Uterine smooth muscle cell (primary cell): ENCODE measurements around the gene DNM1. TPM values are rescaled to one million over a fixed set of nuclear protein-coding genes. Genes with fewer than 3 reads are reported as not detected.

ENCODE experiments used
- total RNA-seq: library from RNA; depleted of rRNA; stranded (reverse); fragments of >200 nt; gene quantifications from 2 replicates; pipeline ENCODE4 v1.2.3, GENCODE V29; 2014

DNM1 gene
- 19.5 and 20.7 TPM in 2 replicates for total RNA-seq

DNA sequence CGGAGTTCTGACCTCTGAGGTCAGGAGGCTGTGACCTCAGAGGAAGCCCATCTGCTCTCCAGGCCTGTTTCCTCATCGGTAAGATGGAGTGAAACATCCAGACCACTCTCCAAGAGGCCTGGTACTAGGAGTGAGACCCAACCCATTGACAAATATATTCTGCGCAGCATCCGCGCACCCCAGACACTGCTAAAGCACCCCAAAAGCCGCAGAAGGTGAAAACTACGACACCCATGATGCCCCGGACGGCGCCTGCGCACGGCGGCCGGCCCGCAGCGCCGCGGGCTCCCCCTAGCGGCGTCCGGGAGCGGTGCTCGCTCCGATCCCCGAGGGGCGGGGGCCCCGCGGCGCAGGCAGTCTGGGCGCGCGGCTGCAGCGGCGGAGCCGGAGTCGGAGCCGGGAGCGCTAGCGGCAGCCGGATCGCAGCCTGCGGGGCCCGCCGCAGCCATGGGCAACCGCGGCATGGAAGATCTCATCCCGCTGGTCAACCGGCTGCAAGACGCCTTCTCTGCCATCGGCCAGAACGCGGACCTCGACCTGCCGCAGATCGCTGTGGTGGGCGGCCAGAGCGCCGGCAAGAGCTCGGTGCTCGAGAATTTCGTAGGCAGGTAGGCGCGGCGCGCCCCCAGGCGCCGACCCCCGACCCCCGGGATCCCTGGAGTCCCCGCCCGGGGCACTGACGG lies at the start of gene DNM1:
Gene DNM1, plus strand, starts transcription at position 356 of the 683 bp plus-strand sequence. Its CDS starts 92 bp downstream, at position 448.

DNA sequence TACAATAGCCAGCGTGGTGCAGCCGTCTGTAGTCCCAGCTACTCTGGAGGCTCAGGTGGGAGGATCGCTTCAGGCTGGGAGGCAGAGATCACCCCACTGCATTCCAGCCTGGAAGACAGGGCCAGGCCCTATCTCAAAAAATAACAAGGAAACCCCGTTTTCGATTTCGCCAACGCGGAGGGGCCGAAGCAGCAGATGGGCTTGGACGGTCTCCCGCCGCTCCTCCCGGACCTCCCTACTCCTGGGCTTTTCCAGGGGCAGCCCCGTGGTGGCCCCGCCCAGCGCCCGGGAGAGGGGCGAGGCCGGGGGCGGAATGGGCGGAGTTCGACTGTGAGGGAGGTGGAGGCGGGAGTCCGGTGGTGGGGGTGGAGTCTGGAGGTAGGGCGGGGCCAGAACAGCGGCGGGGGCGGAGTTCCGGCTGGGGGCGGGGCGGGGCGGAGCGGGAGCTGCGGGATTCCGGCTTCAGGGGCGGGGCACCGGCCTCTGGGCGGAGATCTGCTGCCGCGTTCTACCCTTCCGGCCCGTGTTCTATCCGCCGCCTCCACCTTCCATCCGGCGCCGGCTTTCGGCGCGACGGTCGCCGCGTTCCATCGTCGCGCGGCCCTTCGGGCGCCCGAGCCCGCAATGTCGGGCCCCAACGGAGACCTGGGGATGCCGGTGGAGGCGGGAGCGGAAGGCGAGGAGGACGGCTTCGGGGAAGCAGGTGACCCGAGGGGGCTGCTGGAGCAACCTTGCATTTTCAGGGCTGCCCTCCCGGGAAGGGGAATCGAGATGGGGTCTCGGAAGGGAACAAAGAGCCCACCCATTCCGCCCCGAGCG lies 43.2 kb upstream of the DNM1 start, which contains the start of gene BBLN:
Gene BBLN, plus strand, starts transcription at position 482 of the 819 bp plus-strand sequence. Its CDS starts 143 bp downstream, at position 625.

DNA sequence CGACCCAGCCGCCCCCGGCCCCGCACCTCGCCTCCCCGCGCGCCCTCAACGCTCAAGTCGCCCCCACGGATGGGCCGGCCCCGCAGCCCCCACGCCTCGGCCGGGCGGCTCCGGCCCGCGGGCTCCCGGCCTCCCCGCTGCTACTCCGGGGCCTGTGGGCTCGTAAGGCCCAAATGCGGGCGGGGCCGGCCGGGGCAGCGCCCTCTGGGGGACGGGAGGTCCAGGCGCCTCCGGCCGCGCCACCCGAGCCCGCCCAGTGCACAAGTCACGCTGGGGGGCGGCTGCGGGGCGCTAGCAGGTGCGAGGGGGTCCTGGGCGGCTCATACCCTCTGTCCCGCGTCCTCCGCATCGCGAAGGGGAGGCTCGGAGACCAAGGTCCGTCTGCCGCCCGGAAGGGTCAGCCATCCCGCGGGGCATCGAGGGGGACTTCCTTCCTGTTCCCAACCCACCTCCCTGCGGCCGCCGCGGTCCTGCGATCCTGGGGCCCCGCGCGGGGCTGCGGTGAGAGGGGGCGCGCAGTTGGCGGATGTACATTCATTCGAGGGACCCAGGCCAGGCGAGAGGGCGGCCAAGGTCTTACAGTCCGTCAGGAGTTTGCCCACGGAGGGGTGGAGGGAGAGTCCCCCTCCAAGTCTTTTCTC lies 11.7 kb upstream of the DNM1 start, which contains the start of gene CIZ1:
Gene CIZ1, minus strand, starts transcription at position 167 of the 641 bp plus-strand sequence. CDS start 715 bp downstream, outside the sequence.

DNA sequence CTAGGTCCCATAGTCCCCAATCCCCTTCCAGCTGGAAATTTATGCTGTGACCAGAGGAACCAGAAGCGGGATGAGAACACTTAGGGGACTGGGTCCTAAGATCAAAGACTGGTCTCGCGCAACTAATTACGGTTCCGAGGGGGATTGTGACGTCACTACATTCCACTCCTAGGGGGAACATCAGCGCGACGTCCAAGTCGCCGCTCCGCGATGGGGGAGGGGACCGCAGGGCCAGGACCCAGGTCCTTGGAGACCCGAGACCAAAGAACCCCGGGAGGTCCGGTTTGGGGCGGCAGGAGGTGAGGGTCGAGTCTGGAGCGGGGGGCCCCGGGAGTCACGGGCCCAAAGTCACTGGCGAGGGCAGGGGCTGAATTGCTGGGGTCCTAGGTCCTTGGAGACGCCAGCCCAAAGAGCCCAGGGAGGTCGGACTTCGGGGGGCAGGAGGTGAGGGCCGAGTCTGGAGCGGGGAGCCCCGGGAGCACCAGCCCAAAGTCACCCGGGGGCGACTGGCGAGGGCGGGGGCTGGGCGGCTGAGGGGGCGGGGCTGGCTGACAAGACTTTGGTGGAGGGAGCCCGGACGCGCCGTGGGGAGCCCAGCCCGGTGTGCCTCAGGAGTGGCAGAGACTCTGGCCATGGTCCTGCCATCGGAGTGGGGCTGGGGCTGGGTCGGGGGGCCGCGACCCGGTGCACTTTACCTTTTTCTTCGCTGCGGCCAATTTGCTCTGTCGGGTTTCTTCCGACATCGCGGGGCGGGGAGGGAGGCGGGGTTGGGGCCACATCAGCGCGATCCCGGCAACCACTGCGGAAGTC lies 72.2 kb downstream of the DNM1 start, which contains the start of gene GOLGA2:
Gene GOLGA2, minus strand, starts transcription at position 810 of the 810 bp plus-strand sequence. Its CDS starts 31 bp downstream, at position 779.

DNA sequence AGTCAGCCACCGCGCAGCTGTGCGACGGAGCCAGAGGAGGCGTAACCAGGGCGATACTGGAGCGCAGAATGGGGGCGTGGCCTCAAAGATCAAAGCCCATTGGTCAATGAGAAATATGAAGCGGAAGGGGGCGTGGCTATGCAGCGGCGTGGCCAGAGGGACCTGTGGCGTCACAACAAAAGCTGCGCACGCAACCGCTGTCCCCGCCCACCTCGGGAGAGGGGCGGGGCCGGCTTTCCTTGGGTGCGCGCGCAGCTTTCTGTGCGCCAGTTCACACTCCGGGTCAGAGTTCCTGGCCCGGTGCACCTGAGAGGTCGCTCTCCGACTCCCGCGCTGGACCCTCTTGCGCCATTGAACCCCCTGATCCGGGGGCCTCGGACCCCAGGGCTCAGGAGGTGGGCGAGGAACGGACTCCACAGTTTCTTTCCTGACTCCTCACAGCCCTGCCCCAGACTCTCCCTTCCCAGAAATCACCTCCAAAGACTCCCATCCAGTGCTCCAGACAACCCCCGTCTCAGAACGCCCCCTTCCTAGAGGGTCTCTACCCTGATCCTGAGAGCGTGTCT lies 72.9 kb downstream of the DNM1 start, which contains the start of gene SWI5:
Gene SWI5, plus strand, starts transcription at position 269 of the 566 bp plus-strand sequence.

Other genes with a start within 250 kb of the DNM1 start
- 10.2 and 15.0 TPM in 2 replicates for gene EEIG1, start 222.4 kb upstream of the DNM1 start, total RNA-seq
- gene NAIF1, start 136.1 kb upstream of the DNM1 start, total RNA-seq, result 10.5 and 11.1 TPM in 2 replicates
- 49.7 and 55.6 TPM in 2 replicates for gene SLC25A25, start 135.1 kb upstream of the DNM1 start, total RNA-seq
- 55.0 and 82.1 TPM in 2 replicates for gene PTGES2, start 75.7 kb upstream of the DNM1 start, total RNA-seq
- gene LCN2, start 53.9 kb upstream of the DNM1 start, total RNA-seq, result not detected in 2 replicates
- 23.0 and 35.4 TPM in 2 replicates for gene BBLN, start 43.1 kb upstream of the DNM1 start, total RNA-seq
- gene CIZ1, start 11.8 kb upstream of the DNM1 start, total RNA-seq, result 25.3 and 25.5 TPM in 2 replicates
- gene GOLGA2, start 72.6 kb downstream of the DNM1 start, total RNA-seq, result 127 and 163 TPM in 2 replicates
- gene SWI5, start 72.9 kb downstream of the DNM1 start, total RNA-seq, result 30.2 and 31.2 TPM in 2 replicates
- gene TRUB2, start 119.1 kb downstream of the DNM1 start, total RNA-seq, result 14.3 and 16.1 TPM in 2 replicates
- 23.1 and 28.0 TPM in 2 replicates for gene COQ4, start 119.5 kb downstream of the DNM1 start, total RNA-seq
- gene SLC27A4, start 137.1 kb downstream of the DNM1 start, total RNA-seq, result 14.2 and 16.5 TPM in 2 replicates
- 31.5 and 37.4 TPM in 2 replicates for gene URM1, start 168.0 kb downstream of the DNM1 start, total RNA-seq
- gene CERCAM, start 217.5 kb downstream of the DNM1 start, total RNA-seq, result 57.0 and 125 TPM in 2 replicates